GM19351 (cell line): ENCODE measurements around the gene SEC61A2.
"Not testable (repeated sequence)": the region's sequence is repeated elsewhere in the genome, so short reads cannot be mapped to it uniquely, and the experiment has no call there.

ENCODE experiments used
- ATAC-seq: cut with Tn5 transposase; IDR thresholded peaks from one replicate; pipeline ENCODE4 v1.9.1; 2021; ENCODE audit warnings: mild to moderate bottlenecking, moderate library complexity; ENCODE audit not compliant: unreplicated experiment

Gene SEC61A2

GRCh38 chr10:12158111-12158510, 28.6 kb downstream of the SEC61A2 start:
- no peak for ATAC-seq

GRCh38 chr10:12160664-12161063, 31.2 kb downstream of the SEC61A2 start:
- no peak for ATAC-seq

GRCh38 chr10:12162927-12163326, 33.5 kb downstream of the SEC61A2 start:
- no peak for ATAC-seq

GRCh38 chr10:12164085-12164484, 34.6 kb downstream of the SEC61A2 start:
- no peak for ATAC-seq

- no peak for ATAC-seq
Observed at GRCh38 chr10:12165036-12165435, 35.6 kb downstream of the SEC61A2 start.

- ATAC-seq: no peak
Observed at GRCh38 chr10:12165999-12166775, 36.7 kb downstream of the SEC61A2 start.

- not testable (repeated sequence) for ATAC-seq
Observed at GRCh38 chr10:12171512-12171911, 42.0 kb downstream of the SEC61A2 start.

- ATAC-seq: no peak
Observed at GRCh38 chr10:12177642-12178041, 48.2 kb downstream of the SEC61A2 start.

GRCh38 chr10:12179606-12180170, 50.2 kb downstream of the SEC61A2 start:
- no peak for ATAC-seq

- ATAC-seq: no peak
Observed at GRCh38 chr10:12180221-12180974, 50.9 kb downstream of the SEC61A2 start.

GRCh38 chr10:12181065-12181775, 51.7 kb downstream of the SEC61A2 start:
- ATAC-seq: peak; percentile 68

GRCh38 chr10:12184165-12184564, 54.7 kb downstream of the SEC61A2 start:
- no peak for ATAC-seq

GRCh38 chr10:12186323-12186722, 56.8 kb downstream of the SEC61A2 start:
- no peak for ATAC-seq

- ATAC-seq: no peak
Observed at GRCh38 chr10:12187321-12187905, 57.9 kb downstream of the SEC61A2 start.

GRCh38 chr10:12188656-12189055, 59.2 kb downstream of the SEC61A2 start:
- ATAC-seq: no peak

GRCh38 chr10:12189426-12189825, 59.9 kb downstream of the SEC61A2 start:
- ATAC-seq: no peak

GRCh38 chr10:12191715-12192114, 62.2 kb downstream of the SEC61A2 start:
- no peak for ATAC-seq

- ATAC-seq: no peak
Observed at GRCh38 chr10:12193193-12193592, 63.7 kb downstream of the SEC61A2 start.

- ATAC-seq: no peak
Observed at GRCh38 chr10:12194752-12195271, 65.3 kb downstream of the SEC61A2 start.

GRCh38 chr10:12195281-12195602, 65.8 kb downstream of the SEC61A2 start:
- peak; percentile 4 for ATAC-seq
